Stomach (tissue), 9 donors: ENCODE measurements around the gene PKHD1. TPM values are rescaled to one million over a fixed set of nuclear protein-coding genes. Genes with fewer than 3 reads are reported as not detected.

Experiments
- DNase-seq, 2 donors: peaks; one replicate each; pipeline versions ENCODE4 v3.0.0 to v3.0.0-alpha.2; 2013 to 2019
- H3K27ac ChIP-seq, 5 donors: fragments of 200-600 bp in 4 of 5; sonication (generic) in 4 of 5; one replicate each; pipeline ENCODE4 v1.5.1; 2013 to 2019; ENCODE audit warnings: mild to moderate bottlenecking in 1 of 5, moderate library complexity in 1 of 5
- H3K27me3 ChIP-seq, 3 donors: fragments of 200-600 bp; sonication (generic); one replicate each; pipeline ENCODE4 v1.5.1; 2017 to 2019; ENCODE audit warnings: mixed run types in 1 of 3
- H3K36me3 ChIP-seq, 4 donors: fragments of 200-600 bp; sonication (generic); 1 replicate in 3 of 4; 2 replicates in 1 of 4; pipeline ENCODE4 v1.5.1; 2016 to 2019
- H3K4me1 ChIP-seq, 4 donors: fragments of 200-600 bp; sonication (generic); one replicate each; pipeline ENCODE4 v1.5.1; 2016 to 2019
- H3K4me3 ChIP-seq, 4 donors: fragments of 200-600 bp; sonication (generic) in 3 of 4; one replicate each; pipeline ENCODE4 v1.5.1; 2016 to 2019; ENCODE audit warnings: mild to moderate bottlenecking in 1 of 4
- H3K9me3 ChIP-seq, 4 donors: fragments of 200-600 bp; sonication (generic); one replicate each; pipeline ENCODE4 v1.5.1; 2016 to 2019
- EP300 ChIP-seq: sonication (generic); formaldehyde crosslinking; IDR thresholded peaks from one replicate; pipeline ENCODE4 v1.6.1; 2017; ENCODE audit warnings: antibody characterized with exemption
- POLR2A ChIP-seq, 4 donors: fragments of 450-650 bp; IDR thresholded peaks; one replicate each; pipeline ENCODE4 v1.6.1; 2016; ENCODE audit warnings: antibody characterized with exemption in 4 of 4, control low read depth in 2 of 4, mild to moderate bottlenecking in 1 of 4, moderate library complexity in 1 of 4
- POLR2AphosphoS5 ChIP-seq, 3 donors: sonication (generic); formaldehyde crosslinking; IDR thresholded peaks; one replicate each; pipeline ENCODE4 v1.6.1; 2016; ENCODE audit warnings: antibody characterized with exemption in 3 of 3
- WGBS, 5 donors: extraction: QIAGEN DNeasy Blood & Tissue Kit in 3 of 5; methylation state at CpG; one replicate each; pipeline versions ENCODE4 v1.1.5 to v1.1.7; 2013 to 2018; 5-methylcytosine and 5-hydroxymethylcytosine counted together
- intact Hi-C: fragments of 100-400 bp; cut with DNase I; formaldehyde crosslinking; loops from one replicate; pipeline ENCODE4 v1.15.1; 2023; ENCODE audit warnings: low total_unique reads
- polyA plus RNA-seq, 3 donors: library from polyadenylated mRNA; stranded (reverse); fragments of 200-250 nt; gene quantifications; one replicate each; pipeline ENCODE4 v1.2.3, GENCODE V29; 2013
- total RNA-seq, 5 donors: library from RNA; depleted of rRNA; stranded (reverse); fragments of >200 nt; gene quantifications; one replicate each; pipeline versions ENCODE4 v1.1.0 to v1.2.3, GENCODE V29; 2014 to 2016
- TF ChIP-seq, protein P1 (sequence below), 7 experiments: fragments of 450-650 bp in 4 of 7; fragments of 200-600 bp in 3 of 7; sonication (generic) in 3 of 7; IDR thresholded peaks; one replicate each; pipeline ENCODE4 v1.5.1; 2016 to 2019; ENCODE audit warnings: antibody characterized with exemption in 7 of 7, control low read depth in 2 of 7, mild to moderate bottlenecking in 1 of 7
- donor health status: healthy with polysubstance abuse.
- donor health status: Bipolar disorder and iron deficiency.
- donor health status: healthy.

Gene PKHD1
- total and polyA plus RNA-seq, 8 donors: 0.19 to 19.2 (median 4.6) TPM; not detected in 2

DNA sequence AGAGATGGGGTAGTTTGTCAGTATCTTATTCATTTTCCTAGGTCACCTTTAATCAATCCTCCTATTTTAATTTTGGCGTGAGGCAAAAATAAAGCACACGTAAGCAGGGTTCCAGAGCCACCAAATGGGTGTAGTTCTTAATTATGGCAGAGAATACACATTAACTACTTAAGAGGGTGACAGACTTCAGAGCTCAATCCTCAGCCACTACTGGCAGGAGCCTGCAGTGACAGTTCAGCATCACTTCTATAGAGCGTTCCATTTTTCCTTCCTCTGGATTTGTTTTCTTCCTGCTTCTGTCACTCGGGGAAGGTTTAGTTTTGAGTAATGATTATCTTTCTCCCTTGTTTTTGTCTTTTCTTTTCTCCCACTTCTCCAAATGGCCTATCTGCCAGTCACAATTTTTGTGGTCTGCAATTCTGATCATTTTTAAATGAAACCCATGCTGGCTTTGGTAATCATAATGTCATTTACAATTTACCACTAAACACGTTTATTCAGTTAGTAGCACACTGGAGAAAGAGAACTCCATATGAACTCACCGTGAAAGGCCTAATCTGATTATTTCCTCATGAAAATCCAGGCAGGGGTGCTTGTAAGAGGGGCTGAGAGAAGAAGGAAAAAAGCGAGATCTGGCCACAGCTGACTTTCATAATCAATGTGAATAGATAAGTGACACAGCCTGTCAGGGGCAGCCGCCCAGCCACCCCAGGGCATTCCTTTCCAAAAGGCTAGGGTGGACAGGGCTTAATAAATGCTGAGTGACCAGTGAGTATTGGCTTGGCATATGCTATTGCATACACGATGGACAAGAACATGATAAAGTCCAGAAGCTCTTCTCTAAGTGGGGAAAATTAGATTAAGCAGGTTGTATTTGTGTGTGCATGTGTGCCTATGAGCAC lies 412.1 kb downstream of the PKHD1 start:
- TF ChIP-seq EP300 (no peak), POLR2AphosphoS5 (IDR thresholded peaks at IDR 0.05) (no peak), POLR2A (IDR thresholded peaks at IDR 0.05) (no peak)
- TF ChIP-seq, protein P1, sequence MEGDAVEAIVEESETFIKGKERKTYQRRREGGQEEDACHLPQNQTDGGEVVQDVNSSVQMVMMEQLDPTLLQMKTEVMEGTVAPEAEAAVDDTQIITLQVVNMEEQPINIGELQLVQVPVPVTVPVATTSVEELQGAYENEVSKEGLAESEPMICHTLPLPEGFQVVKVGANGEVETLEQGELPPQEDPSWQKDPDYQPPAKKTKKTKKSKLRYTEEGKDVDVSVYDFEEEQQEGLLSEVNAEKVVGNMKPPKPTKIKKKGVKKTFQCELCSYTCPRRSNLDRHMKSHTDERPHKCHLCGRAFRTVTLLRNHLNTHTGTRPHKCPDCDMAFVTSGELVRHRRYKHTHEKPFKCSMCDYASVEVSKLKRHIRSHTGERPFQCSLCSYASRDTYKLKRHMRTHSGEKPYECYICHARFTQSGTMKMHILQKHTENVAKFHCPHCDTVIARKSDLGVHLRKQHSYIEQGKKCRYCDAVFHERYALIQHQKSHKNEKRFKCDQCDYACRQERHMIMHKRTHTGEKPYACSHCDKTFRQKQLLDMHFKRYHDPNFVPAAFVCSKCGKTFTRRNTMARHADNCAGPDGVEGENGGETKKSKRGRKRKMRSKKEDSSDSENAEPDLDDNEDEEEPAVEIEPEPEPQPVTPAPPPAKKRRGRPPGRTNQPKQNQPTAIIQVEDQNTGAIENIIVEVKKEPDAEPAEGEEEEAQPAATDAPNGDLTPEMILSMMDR (IDR thresholded peaks at IDR 0.05): no peak
- intact Hi-C loops: no loop called here
- WGBS, 5 donors: 60 to 76% (median 72%) methylated on average over 9 of the region's 9 CpGs

DNA sequence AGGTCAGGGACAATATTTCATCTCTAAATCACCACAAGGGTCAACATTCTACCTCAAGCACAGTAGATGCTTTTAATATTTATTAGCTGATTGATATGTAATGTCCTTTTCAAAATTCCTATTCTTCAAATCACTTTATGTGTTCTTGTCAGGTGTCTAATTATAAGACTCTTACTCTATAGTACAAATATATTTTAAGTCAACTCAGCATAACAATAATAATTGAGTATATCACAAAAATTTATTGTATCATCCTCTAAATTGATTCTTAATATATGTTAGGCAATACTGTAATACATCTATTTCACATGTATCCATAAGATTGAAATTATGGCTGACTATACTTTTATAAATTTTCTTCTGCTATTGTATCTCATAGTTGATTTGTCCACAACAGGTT lies 423.9 kb downstream of the PKHD1 start:
- TF ChIP-seq, protein P1 (IDR thresholded peaks at IDR 0.05): no peak
- TF ChIP-seq POLR2AphosphoS5 (IDR thresholded peaks at IDR 0.05) (no peak), EP300 (no peak), POLR2A (IDR thresholded peaks at IDR 0.05) (no peak)
- intact Hi-C loops: no loop called here
- H3K27me3 ChIP-seq: no peaks in the 10 kb centered on the region

More for the DNA sequence above, 412.1 kb downstream of the PKHD1 start:
- Histone ChIP-seq H3K4me3 (no peak overlapping the region), H3K4me1 (peaks cover 0 to 21% (median 9%) of the 10 kb centered on the region in 4 donors), H3K27ac (no peak overlapping the region), H3K9me3 (no peaks in the 10 kb centered on the region), H3K27me3 (no peaks in the 10 kb centered on the region), H3K36me3 (no peaks in the 10 kb centered on the region)
- DNase-seq: peak in 1 of 2 donors; percentile 15

DNA sequence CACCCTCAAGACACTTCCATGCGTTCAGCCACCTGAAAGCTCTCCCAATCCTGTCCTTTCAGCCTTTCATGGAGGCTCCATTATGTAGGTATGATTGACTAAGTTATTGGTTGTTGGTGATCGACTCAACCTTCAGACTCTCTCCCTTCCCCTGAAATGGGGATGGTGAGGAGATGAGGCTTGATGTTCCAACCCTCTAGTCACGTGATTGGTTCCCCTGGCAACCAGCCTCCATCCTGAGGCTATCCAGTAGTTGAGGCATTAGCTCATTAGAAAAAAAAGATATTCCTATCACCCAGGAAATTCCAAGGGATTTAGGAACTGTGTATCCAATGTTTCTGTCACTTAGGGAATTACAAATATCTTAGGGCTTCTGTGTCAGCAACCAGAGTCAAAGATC lies 426.6 kb downstream of the PKHD1 start:
- H3K4me3 ChIP-seq: no peak overlapping the region
- H3K27me3 ChIP-seq: no peaks in the 10 kb centered on the region
- TF ChIP-seq POLR2A (IDR thresholded peaks at IDR 0.05) (no peak), EP300 (no peak), POLR2AphosphoS5 (IDR thresholded peaks at IDR 0.05) (no peak)
- TF ChIP-seq, protein P1 (IDR thresholded peaks at IDR 0.05): no peak
- no peak overlapping the region for H3K27ac ChIP-seq
- 73 to 88% (median 82%) methylated on average over 3 of the region's 3 CpGs for WGBS, 5 donors
- H3K4me1 ChIP-seq: no peaks in the 10 kb centered on the region
- intact Hi-C loops: no loop called here
- no peaks in the 10 kb centered on the region for H3K9me3 ChIP-seq
- H3K36me3 ChIP-seq: no peaks in the 10 kb centered on the region
- no peak for DNase-seq

More for the DNA sequence above, 423.9 kb downstream of the PKHD1 start:
- Histone ChIP-seq H3K4me1 (no peaks in the 10 kb centered on the region), H3K4me3 (no peak overlapping the region), H3K9me3 (no peaks in the 10 kb centered on the region), H3K27ac (no peak overlapping the region), H3K36me3 (no peaks in the 10 kb centered on the region)
- no peak for DNase-seq

DNA sequence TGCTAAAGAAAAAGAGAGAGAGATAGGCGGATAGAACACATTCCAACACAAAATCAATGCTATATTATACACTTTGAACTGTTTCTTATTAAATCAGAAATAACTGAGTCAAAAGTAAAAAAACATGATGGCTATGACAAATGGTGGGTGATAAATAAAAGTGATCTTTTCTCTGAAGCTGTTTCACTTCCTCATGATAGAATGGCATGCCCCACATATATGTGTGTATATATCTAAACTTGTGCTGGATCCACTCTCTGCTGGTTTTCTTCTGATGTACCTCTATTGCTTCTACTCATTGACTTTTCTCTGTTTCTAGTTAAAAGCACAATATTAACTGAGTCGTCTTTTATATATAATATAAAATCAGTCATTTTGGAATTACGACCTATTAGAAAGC lies 429.9 kb downstream of the PKHD1 start:
- Histone ChIP-seq H3K9me3 (no peaks in the 10 kb centered on the region), H3K27ac (no peak overlapping the region), H3K36me3 (no peaks in the 10 kb centered on the region), H3K27me3 (no peaks in the 10 kb centered on the region), H3K4me3 (no peak overlapping the region), H3K4me1 (no peaks in the 10 kb centered on the region)
- intact Hi-C loops: no loop called here
- 87 to 97% (median 91%) methylated on average over 3 of the region's 3 CpGs for whole genome bisulfite sequencing, 5 donors
- TF ChIP-seq, protein P1 (IDR thresholded peaks at IDR 0.05): no peak
- TF ChIP-seq POLR2AphosphoS5 (IDR thresholded peaks at IDR 0.05) (no peak), POLR2A (IDR thresholded peaks at IDR 0.05) (no peak), EP300 (no peak)
- DNase-seq: no peak
